ENCODE data around the gene CERS5.
A peak's percentile ranks its signal among the peaks of the same experiment; 100 is the strongest.
"Not testable (repeated sequence)": the region's sequence is repeated elsewhere in the genome, so short reads cannot be mapped to it uniquely, and the experiment has no call there.

The CERS5 gene

DNA sequence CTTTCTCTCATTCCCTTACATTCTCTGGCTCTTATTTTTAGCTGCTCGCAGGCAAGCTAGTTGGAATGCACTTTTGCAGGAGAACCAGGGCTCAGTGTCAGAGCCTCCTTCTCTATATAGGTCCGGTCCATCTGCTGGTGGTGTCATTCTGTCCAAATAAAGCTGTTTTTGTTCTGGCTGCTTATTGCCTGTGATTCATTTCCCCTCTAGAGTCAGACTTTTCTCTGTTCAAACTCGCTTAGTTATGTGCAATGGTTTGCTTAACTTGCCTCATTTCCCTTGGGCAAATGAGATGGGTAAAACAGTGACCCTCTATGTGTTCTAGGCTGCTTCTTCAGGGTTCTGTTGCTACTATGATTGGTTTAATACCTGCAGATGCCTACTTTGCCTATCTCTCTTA is 79.2 kb downstream of the CERS5 start:
- TF ChIP-seq, protein P1, sequence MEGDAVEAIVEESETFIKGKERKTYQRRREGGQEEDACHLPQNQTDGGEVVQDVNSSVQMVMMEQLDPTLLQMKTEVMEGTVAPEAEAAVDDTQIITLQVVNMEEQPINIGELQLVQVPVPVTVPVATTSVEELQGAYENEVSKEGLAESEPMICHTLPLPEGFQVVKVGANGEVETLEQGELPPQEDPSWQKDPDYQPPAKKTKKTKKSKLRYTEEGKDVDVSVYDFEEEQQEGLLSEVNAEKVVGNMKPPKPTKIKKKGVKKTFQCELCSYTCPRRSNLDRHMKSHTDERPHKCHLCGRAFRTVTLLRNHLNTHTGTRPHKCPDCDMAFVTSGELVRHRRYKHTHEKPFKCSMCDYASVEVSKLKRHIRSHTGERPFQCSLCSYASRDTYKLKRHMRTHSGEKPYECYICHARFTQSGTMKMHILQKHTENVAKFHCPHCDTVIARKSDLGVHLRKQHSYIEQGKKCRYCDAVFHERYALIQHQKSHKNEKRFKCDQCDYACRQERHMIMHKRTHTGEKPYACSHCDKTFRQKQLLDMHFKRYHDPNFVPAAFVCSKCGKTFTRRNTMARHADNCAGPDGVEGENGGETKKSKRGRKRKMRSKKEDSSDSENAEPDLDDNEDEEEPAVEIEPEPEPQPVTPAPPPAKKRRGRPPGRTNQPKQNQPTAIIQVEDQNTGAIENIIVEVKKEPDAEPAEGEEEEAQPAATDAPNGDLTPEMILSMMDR (IDR thresholded peaks at IDR 0.05; ENCODE audit: control insufficient read depth, extremely low read depth, insufficient read depth): no peak
- no peak overlapping the region for H3K4me3 ChIP-seq (ENCODE audit: low read depth, low read length)
- DNase-seq (ENCODE audit: low read depth): no peak

DNA sequence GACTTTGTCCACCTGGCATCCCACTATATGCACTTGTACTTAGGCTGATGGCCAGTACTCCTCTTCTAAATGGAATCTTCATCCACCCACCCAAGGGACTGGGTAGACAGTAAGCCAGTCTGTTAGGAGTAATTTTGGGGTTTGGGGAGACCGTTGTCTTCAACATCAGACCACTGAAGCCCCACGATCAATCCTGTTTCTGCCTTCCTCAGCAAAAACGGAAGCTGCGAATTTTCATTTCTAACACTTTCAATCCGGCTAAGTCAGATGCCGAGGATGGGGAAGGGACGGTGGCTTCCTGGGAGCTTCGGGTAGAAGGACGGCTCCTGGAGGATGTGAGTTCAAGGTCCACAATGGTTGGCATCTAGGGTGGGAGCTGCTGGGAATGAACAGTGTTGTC is 80.0 kb downstream of the CERS5 start:
- TF ChIP-seq, protein P1 (IDR thresholded peaks at IDR 0.05; ENCODE audit: control insufficient read depth, extremely low read depth, insufficient read depth): no peak
- no peak for DNase-seq (ENCODE audit: low read depth)

DNA sequence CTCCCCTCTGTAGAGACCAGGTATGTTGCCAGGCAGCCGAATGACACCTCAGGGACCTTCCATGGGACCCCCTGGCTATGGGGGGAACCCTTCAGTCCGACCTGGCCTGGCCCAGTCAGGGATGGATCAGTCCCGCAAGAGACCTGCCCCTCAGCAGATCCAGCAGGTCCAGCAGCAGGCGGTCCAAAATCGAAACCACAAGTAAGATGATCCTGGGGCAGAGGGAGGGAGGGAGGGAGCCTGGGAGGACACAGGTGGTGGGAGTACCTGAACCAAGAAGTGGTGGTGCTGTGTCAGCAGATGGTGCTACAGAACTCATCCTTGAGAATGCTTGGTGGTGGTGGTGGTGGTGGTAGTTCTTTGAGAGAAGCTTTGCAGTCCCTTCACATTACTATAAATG is 81.0 kb downstream of the CERS5 start:
- DNase-seq (ENCODE audit: low read depth): no peak
- peak overlapping the region; percentile 62 for H3K4me3 ChIP-seq (ENCODE audit: low read depth, low read length)
- TF ChIP-seq, protein P1 (IDR thresholded peaks at IDR 0.05; ENCODE audit: control insufficient read depth, extremely low read depth, insufficient read depth): no peak

More for the DNA sequence above, 80.0 kb downstream of the CERS5 start:
- no peak overlapping the region for H3K4me3 ChIP-seq (ENCODE audit: low read depth, low read length)

DNA sequence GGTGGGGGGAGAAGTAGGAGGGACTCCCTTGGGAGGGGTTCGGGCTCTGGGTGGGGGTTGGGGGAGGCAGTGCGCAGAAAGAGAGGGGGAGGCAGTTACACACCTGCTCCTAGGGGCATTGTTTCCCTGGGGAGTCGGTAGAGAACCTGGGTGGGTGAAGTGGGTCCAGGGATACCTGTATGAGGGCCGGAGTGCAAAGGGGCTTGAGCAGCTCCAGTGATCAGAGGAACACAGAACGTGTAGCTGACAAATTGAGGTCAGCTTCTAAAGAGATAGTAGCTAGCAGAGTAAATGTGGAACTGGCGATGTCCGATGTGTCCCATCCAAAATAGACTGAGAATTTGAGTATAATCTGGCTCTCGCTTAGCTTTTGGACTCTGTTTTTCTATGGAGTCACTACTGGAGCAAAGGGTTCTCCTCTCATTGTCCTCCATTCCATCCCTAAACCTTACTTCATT is 81.5 kb downstream of the CERS5 start:
- no peak for DNase-seq (ENCODE audit: low read depth)
- TF ChIP-seq, protein P1 (IDR thresholded peaks at IDR 0.05; ENCODE audit: control insufficient read depth, extremely low read depth, insufficient read depth): no peak
- peak overlapping the region; percentile 62 for H3K4me3 ChIP-seq (ENCODE audit: low read depth, low read length)

DNA sequence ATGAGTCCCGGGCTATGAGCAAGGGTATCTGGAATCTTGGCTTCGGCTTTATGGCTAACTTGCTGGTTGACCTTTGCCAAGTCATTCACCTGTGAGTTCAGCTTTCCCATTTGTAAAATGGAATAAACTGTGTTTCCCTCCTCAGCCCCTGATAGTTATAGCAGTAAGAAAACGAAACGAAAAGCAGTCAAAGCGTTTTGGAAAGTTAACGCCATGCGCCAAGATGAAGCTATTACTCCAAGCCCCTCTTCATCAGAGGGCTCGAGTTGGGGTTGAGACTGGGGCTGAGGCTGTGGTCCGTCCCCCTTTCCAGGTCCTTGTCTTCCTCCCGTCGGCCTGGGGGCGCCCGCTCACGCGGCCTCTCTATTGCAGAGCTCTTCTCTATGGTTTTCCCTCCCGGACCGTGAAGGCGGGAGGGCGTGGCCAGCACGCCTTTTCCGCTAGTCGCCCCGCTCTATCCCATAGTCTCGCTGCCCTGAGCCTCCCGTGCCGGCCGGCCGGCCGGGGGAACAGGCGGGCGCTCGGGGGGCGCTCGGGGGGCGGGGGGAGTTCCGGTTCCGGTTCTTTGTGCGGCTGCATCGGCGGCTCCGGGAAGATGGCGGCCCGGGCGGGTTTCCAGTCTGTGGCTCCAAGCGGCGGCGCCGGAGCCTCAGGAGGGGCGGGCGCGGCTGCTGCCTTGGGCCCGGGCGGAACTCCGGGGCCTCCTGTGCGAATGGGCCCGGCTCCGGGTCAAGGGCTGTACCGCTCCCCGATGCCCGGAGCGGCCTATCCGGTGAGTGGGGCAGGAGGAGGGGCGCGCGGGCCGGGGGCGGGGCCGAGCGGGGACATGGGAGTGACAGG is 82.2 kb downstream of the CERS5 start, which contains the start of gene SMARCD1:
Gene SMARCD1, plus strand, starts transcription at position 568 of the 840 bp plus-strand sequence. Its CDS starts 28 bp downstream, at position 596.
- peak within 1 kb of the TSS; percentile 62 for H3K4me3 ChIP-seq (ENCODE audit: low read depth, low read length)

DNA sequence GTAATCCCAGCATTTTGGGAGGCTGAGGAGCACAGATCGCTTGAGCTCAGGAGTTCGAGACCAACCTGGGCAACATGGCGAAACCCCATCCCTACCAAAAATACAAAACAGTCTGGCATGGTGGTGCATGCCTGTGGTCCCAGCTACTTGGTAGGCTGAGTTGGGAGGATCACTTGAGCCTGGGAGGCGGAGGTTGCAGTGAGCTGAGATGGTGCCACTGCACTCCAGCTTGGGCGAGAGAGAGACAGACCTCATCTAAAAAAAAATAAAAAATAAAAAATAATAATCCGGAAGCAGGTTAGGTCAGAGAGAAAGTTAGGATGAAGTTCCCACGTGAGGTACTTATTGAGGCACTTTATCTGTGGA is 82.8 kb downstream of the CERS5 start:
- not testable (repeated sequence) for DNase-seq (ENCODE audit: low read depth)

More for the DNA sequence above, 82.2 kb downstream of the CERS5 start, which contains the start of gene SMARCD1:
- DNase-seq (ENCODE audit: low read depth): peak; percentile 68
- TF ChIP-seq, protein P1 (IDR thresholded peaks at IDR 0.05; ENCODE audit: control insufficient read depth, extremely low read depth, insufficient read depth): peak; percentile 75

DNA sequence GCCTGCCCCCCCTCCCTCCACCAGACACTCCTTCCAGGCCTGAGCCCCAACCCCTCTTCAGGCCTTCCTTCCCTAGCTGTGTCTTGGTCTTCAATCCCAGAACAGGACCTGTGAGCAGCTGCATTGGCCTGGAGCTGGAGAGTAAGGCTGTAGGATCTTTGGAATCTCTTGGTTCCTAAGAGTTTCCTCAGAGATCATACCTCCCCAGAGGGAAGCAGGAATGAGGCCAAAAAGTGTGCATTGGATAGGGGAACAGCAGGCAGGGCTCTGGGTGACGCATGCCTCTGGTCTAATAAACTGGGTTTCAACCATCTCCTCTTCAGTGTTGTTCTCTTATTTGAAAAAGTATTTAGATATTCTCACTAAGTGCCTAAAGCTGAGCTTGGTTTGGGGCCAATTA is 83.9 kb downstream of the CERS5 start:
- H3K4me3 ChIP-seq (ENCODE audit: low read depth, low read length): no peak overlapping the region
- TF ChIP-seq, protein P1 (IDR thresholded peaks at IDR 0.05; ENCODE audit: control insufficient read depth, extremely low read depth, insufficient read depth): no peak
- DNase-seq (ENCODE audit: low read depth): no peak

More for the DNA sequence above, 82.8 kb downstream of the CERS5 start:
- H3K4me3 ChIP-seq (ENCODE audit: low read depth, low read length): peak overlapping the region; percentile 62

All from LNCaP clone FGC (cell line).